Inflammatory macrophage (primary cell): ENCODE data around the gene SMAD9.

Experiments used
- DNase-seq, 2 donors: peaks; one replicate each; pipeline ENCODE4 v3.0.0-alpha.2; 2020 to 2022

Gene SMAD9

DNA sequence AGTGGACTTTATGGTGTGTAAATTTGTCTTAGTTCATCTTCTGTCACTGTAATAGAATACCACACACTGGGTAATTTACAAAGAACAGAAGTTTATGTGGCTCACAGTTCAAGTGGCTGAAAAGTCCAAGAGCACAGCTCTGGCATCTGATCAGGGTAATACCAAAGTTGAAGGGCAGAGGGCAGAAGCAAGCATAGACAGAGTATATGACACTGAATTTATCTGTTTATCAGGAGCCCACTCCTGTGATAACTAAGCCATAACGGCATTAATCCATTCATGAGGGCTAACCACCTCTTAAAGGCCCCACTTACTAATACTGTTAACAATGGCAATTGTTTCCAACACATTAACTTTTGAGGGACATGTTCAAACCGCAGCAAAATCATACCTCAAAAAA is 105.0 kb downstream of the SMAD9 start:
- DNase-seq: peak; percentile 12 to 22

DNA sequence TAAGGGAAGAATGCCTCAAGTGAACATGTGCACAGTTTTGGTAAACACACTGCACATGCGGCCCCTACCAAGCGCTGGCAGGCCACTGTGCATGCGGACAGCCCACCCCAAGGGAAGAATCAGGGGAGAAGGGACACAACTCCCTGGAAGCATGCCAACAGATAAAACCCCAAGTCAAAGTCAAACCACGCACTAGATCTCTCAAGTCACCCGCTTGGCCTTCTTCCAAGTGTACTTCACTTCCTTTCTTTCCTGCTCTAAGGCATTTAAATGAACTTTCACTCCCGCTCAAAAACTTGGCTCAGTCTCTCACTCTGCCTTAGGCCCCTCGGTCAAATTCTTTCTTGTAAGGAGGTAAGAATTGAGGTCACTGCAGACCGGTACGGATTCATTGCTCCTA is 105.6 kb downstream of the SMAD9 start:
- DNase-seq: peak in 1 of 2 donors; percentile 9

DNA sequence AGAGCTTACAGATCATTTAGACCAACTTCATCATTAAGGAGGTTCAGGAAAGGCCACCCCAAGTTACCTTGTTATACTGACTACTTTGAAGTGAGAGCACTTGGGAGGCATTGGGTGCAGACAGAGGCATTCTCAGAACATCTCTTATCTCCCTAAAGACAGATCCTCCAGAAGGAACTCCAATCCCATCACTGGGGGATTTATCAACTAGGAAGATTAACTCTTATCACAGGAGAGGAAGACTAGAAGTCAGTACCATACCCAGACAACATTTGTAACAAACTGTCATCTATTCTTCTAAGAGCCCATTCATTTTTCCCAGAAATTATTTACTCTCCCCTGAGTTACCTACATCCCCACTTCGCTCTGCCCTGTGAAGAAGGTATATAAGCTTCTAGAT is 106.8 kb downstream of the SMAD9 start:
- no peak for DNase-seq

- DNase-seq: no peak
Observed at GRCh38 chr13:36807616-36808015, 112.4 kb downstream of the SMAD9 start.

DNA sequence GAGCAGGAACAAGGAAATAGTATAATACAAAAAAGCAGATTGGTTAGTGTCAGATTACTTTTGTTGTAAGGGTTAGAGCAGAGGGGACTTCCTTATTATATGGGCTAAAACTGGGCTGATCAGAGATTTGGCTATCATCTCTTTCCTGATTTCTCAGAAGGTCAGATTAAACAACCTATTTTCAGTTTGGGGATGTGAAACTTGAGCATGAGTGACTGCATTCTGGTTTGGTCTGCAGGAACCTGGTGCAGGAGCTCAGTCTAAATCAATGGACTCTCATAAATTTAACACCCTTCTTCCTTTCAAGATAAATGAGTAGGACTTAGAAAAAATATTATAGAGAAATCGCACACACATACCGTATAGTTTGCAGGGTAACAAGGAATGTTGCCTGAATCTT is 113.9 kb downstream of the SMAD9 start:
- no peak for DNase-seq

GRCh38 chr13:36804588-36804987 is 115.5 kb downstream of the SMAD9 start:
- DNase-seq: no peak

- no peak for DNase-seq
Observed at GRCh38 chr13:36801035-36801434, 119.0 kb downstream of the SMAD9 start.

DNA sequence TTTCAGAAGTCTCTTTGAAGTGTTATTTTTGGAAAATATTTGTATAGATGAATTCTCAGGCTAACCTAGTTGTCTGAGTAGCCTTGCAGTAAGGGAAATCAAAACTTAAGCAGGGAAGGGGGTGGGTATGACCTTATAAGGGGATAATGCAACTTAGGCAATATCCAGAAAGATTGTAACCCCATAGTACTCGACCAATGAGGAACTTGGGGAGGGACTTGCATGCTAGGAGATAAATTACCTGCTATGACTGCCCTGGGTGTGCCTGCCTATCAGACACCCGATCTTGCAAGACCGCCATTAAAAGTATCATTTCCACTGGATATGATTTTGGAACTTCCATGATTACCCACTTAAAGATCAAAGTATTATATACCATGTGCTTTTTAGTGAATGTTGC is 124.0 kb downstream of the SMAD9 start:
- no peak for DNase-seq

GRCh38 chr13:36795463-36795862 is 124.6 kb downstream of the SMAD9 start:
- no peak for DNase-seq
